ENCODE measurements around the gene OR2T3.
"Not testable (repeated sequence)": the region's sequence is repeated elsewhere in the genome, so short reads cannot be mapped to it uniquely, and the experiment has no call there.

- not testable (repeated sequence) for TF ChIP-seq POLR2A (IDR thresholded peaks at IDR 0.05; ENCODE audit: low read depth, low read length); CTCF (IDR thresholded peaks at IDR 0.05; ENCODE audit: extremely low read depth in 1 of 2, insufficient read depth in 1 of 2, low read depth in 1 of 2, low read length in 2 of 2); POLR2AphosphoS5 (IDR thresholded peaks at IDR 0.05; ENCODE audit: insufficient read depth, low read depth, low read length); JUN (IDR thresholded peaks at IDR 0.05; ENCODE audit: borderline replicate concordance, insufficient read depth, insufficient read length, low read depth); EZH2 (IDR thresholded peaks at IDR 0.05; ENCODE audit: borderline replicate concordance, low read depth, low read length, severe bottlenecking); MAX (IDR thresholded peaks at IDR 0.05; ENCODE audit: insufficient read depth, insufficient read length); MYC (IDR thresholded peaks at IDR 0.05; ENCODE audit: low read depth, low read length); GATA2 (IDR thresholded peaks at IDR 0.05; ENCODE audit: insufficient read depth, insufficient read length, low read depth, low read length)
Observed at GRCh38 chr1:248427526-248428191, 45.5 kb upstream of the OR2T3 start.

All from endothelial cell of umbilical vein (primary cell).